HT-29 (cell line): Measurements from ENCODE around the gene MED13L. TPM values are rescaled to one million over a fixed set of nuclear protein-coding genes. Genes with fewer than 3 reads are reported as not detected.

Source experiments
- DNase-seq: peaks from one replicate; pipeline ENCODE4 v3.0.0-alpha.2; 2015; ENCODE audit warnings: low spot score
- total RNA-seq: library from RNA; depleted of rRNA; stranded (reverse); fragments of >200 nt; shearing (Covaris generic); gene quantifications from 2 replicates; pipeline ENCODE4 v1.2.3, GENCODE V29; 2014

The MED13L gene
- total RNA-seq, 1 experiment from 2014 or later, result 23.8 TPM

DNA sequence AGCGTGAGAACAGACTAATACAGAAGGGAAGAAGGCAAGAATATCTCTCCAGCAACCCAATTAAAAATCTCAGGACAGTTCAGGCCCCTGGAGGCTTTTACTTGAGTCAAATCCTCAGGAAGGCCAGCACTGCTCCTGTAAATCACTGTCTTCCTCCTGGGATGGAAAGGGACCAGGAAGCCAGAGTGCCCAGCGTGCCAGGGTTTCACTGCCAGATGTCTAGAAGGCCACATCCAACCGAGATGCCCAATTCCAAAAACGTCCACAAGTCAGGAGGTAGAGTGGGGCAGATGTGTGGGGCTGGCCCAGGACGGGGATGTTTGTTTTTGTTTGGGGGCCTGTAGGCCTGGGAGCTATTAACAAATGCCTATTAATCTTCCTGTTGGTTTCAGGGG lies 332.0 kb downstream of the MED13L start:
- no peak for DNase-seq

DNA sequence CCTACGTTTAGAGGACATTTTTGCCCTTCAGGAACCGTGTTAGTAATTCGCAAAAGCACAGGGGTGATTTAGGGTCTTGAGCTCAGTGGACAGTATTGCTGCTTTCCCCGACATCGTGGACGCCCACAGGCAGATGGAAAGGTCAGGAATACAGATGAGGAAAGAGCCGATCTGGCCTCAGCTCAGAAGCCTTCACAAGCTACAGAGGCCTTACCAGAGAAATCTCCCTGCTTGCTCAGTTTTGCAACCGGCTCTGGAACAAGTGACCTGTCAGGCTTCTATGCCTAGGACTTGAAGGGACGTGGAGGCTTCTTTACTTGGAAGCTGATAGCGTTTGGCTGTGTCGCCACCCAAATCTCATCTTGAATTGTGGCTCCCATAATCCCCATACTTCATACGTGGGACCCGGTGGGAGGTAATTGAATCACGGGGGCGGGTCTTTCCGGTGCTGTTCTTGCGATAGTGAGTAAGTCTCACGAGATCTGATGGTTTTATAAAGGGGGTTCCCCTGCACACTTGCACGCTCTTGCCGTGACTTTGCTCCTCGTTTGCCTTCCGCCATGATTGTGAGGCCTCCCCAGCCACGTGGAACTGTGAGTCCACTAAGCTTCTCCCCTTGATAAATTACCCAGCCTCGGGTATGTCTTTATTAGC lies 332.5 kb downstream of the MED13L start:
- no peak for DNase-seq

DNA sequence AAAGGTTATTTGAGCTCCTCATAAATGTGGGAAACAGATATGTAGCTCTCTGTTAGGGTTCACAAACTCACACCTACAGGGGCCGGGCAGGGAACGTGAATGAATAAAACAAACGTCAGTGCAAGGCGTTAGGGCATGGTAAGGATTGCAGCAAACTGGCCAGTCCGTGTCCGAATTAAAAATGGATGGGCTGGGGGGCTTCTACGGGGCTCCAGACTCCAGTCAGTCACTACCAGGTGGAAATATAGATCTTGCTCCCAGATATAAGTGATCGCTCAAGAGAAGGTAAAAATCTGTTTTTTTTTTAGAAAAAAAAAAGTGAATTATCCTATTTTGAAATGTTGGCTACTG lies 333.1 kb downstream of the MED13L start:
- DNase-seq, result no peak

GRCh38 chr12:115943630-115944391 lies 333.7 kb downstream of the MED13L start:
- DNase-seq, result no peak

DNA sequence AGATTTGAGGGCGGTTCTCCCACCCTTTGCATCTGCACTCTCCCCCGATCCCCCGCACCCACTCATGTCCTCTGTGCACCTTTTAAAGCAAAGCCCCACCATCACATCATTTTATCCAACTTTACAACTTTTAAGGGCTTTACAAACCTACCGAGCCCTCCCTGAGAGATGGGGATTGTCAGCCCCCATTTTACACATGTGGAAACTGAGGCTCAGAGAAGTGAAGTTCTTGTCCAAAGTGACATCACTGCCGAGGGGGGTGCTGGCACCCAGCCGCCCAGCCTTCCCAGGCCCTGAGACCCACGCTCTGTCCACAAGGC lies 334.2 kb downstream of the MED13L start:
- DNase-seq, result no peak

DNA sequence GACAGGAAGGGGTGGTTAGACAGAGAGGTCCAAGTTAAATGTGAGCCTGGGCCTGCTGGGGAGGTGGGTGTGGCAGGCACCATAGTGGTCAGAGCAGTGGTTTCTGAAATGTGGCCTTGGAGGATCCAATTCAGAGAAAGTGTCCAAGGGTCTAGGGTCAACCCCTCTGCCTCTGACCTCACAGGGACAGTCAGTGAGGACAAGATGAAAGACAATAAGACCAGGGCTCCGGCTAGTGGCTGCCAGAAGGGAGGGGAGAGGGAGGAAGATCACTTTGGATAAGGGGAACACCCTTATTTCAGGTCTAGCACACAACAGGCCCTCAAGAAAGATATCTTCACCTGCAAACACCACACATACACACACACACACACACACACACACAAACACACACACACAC lies 335.1 kb downstream of the MED13L start:
- DNase-seq, result no peak

GRCh38 chr12:115941362-115941761 lies 336.1 kb downstream of the MED13L start:
- no peak for DNase-seq

DNA sequence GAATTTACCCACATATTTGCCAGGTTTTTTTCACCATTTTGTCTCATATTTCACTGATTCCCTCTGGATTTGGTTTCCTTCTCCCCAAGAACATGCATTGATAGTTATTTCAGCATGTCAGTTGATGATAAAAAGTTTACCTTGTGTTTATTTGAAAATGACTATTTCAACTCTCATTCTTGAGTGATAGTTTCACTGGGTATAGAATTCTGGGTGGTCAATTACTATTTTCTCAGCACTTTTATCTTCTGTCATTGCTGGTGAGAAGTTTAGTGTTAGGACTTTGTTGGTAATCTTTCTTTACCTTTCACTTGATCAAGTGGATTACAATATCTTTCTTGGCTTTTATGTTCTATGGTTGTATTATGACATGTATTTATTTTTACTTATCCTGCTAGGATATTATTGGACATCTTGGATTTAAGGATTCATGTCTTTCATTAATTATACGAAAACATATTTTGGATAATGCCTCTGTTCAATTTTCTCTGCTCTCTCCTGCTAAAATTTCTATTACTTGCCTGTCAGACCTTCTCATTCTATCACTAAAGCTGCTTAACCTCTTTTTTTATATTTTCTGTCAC lies 338.6 kb downstream of the MED13L start:
- DNase-seq, result no peak

DNA sequence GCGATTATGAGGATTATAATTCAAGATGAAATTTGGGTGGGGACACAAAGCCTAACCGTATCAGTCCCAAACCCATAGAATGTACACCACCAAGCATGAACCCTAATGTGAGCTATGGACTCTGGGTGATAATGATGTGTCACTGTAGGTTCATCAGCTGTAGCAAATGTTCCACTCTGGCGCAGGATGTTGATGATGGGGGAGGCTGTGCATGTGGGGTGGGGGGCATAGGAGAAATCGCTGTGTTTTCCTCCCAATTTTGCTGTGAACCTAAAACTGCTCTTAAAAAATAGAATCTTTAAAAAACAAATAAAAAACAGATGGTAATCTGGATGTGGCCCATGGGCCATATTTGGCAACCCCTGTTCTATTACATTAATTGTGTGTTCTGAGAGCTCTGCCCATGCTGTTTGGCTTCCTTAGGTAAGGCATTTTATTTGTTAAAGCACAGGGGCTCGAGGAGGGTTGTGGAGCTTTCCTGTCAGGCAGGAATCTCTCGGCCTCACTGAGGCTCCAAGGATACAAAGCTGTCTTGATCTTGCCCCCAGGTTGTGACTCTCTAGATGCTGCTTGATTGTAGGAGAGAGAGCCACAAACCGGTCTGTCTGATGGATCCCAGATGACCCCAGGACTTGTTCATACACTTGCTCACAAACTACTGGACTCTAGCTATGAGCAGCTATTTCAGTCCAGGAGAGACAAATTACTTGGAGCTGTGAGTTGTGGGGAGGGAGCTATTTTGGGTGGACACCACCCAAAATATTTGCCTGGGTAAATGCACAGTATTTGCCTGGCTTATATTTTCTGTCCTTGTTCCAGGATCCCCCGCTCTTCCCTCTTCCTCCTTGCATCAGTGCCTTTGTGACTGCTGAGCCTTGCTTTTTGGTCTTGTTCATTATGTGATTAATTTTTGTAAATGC lies 340.2 kb downstream of the MED13L start:
- DNase-seq, result no peak

GRCh38 chr12:115934877-115935276 lies 342.6 kb downstream of the MED13L start:
- DNase-seq, result no peak

DNA sequence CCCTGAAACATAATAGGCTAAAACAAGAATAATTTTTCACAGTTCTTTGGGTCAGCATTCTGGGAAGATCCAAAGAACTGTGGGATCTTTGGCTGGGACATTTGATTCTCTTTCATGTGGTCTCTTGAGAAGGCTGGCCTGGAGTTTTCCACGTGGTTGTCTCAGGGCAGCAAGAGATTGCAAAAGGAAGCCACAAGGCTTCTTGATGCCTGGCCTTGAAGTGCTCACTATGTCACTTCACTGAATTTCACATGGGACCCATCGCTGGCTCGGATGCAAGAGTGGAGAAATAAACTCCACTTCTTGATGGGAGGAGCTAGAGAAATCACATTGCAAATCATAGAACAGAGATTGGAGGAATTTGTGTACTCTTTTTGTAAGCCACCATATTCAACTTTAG lies 343.4 kb downstream of the MED13L start:
- DNase-seq, result no peak

- DNase-seq, result no peak
These were observed 345.4 kb downstream of the MED13L start for GRCh38 chr12:115932066-115932465.

GRCh38 chr12:115930336-115930735 lies 347.2 kb downstream of the MED13L start:
- no peak for DNase-seq

- no peak for DNase-seq
These were observed 351.3 kb downstream of the MED13L start for GRCh38 chr12:115926037-115926670.

- no peak for DNase-seq
These were observed 353.6 kb downstream of the MED13L start for GRCh38 chr12:115923851-115924250.

- DNase-seq, result no peak
These were observed 354.4 kb downstream of the MED13L start for GRCh38 chr12:115922952-115923564.

- no peak for DNase-seq
These were observed 356.9 kb downstream of the MED13L start for GRCh38 chr12:115920395-115921183.

DNA sequence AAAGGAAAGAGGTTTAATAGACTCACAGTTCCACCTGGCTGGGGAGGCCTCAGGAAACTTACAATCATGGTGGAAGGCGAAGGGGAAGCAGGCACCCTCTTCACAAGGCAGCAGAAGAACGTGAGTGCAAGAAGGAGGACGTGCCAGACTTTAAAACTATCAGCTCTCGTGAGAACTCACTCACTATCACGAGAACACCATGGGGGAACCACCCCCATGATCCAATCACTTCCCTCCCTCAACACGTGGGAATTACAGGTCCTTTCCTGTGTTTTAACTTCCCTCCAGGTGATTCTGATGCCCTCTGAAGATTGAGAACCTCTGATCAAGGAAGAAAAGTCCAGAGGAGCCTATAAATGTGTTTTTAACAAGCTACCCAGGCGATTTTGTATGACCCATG lies 358.7 kb downstream of the MED13L start:
- no peak for DNase-seq

GRCh38 chr12:115916910-115917668 lies 360.4 kb downstream of the MED13L start:
- DNase-seq, result peak; percentile 81

DNA sequence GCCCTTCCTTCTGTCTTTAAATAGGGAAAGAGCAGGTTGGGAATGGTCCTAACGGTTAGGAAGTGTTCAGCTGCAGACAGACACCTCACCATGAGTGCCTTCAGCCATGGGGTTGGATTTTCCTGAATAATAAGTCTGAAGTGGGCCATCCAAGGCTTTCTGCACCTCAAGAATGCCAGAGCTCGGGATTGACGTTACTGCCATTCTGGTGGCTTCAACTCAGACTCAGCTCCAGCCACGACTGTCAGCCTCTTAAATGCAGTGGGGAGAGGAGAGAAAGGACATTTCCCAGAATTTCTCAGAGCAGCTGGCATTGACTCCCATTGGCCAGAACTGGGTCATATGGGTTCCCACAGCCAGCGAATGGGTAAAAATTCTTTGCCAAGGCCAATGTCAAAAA lies 363.4 kb downstream of the MED13L start:
- no peak for DNase-seq
